Trophoblast cell (in vitro differentiated cells and primary cell): ENCODE data around the gene ZBTB49.

Experiments
- DNase-seq, 2 donors: peaks; one replicate each; pipeline ENCODE4 v3.0.0-alpha.2; 2016
- H2AFZ ChIP-seq: 2 replicates; pipeline ENCODE4 v1.6.1; 2013; ENCODE audit warnings: low read length, moderate library complexity, mild to moderate bottlenecking; ENCODE audit not compliant: insufficient read depth, poor library complexity
- H2AK5ac ChIP-seq: 2 replicates; pipeline ENCODE4 v1.6.1; 2013; ENCODE audit warnings: mild to moderate bottlenecking, low read length
- H2BK120ac ChIP-seq: 2 replicates; pipeline ENCODE4 v1.6.1; 2013; ENCODE audit warnings: low read length, mild to moderate bottlenecking, moderate library complexity; ENCODE audit not compliant: insufficient read depth, poor library complexity
- H2BK12ac ChIP-seq: 2 replicates; pipeline ENCODE4 v1.6.1; 2013; ENCODE audit warnings: mild to moderate bottlenecking, low read length, moderate library complexity
- H2BK5ac ChIP-seq: 2 replicates; pipeline ENCODE4 v1.6.1; 2013; ENCODE audit warnings: low read length, low read depth, moderate library complexity, mild to moderate bottlenecking; ENCODE audit not compliant: poor library complexity
- H3K14ac ChIP-seq: 2 replicates; pipeline ENCODE4 v1.6.1; 2013; ENCODE audit warnings: mild to moderate bottlenecking, low read length
- H3K18ac ChIP-seq: 2 replicates; pipeline ENCODE4 v1.6.1; 2013; ENCODE audit warnings: mild to moderate bottlenecking, low read length
- H3K23ac ChIP-seq: 2 replicates; pipeline ENCODE4 v1.6.1; 2013; ENCODE audit warnings: low read length
- H3K27ac ChIP-seq: 2 replicates; pipeline ENCODE4 v1.5.1; 2013; ENCODE audit warnings: low read depth, mild to moderate bottlenecking, inconsistent platforms, low read length, moderate library complexity
- H3K27me3 ChIP-seq: 2 replicates; pipeline ENCODE4 v1.6.1; 2013; ENCODE audit warnings: inconsistent platforms, mild to moderate bottlenecking, low read length, moderate library complexity; ENCODE audit not compliant: insufficient read depth
- H3K36me3 ChIP-seq, 2 experiments: 1 replicate in 1 of 2; 2 replicates in 1 of 2; pipeline ENCODE4 v1.6.1; 2013; ENCODE audit warnings: low read length in 2 of 2, mild to moderate bottlenecking in 2 of 2, moderate library complexity in 1 of 2; ENCODE audit not compliant: insufficient read depth in 2 of 2, control insufficient read depth in 1 of 2
- H3K4ac ChIP-seq: 2 replicates; pipeline ENCODE4 v1.6.1; 2013; ENCODE audit warnings: low read depth, mild to moderate bottlenecking, low read length, moderate library complexity
- H3K4me1 ChIP-seq, 2 experiments: 1 replicate in 1 of 2; 2 replicates in 1 of 2; pipeline ENCODE4 v1.6.1; 2013; ENCODE audit warnings: low read length in 2 of 2, mild to moderate bottlenecking in 2 of 2, moderate library complexity in 1 of 2; ENCODE audit not compliant: insufficient read depth in 2 of 2, control insufficient read depth in 1 of 2
- H3K4me2 ChIP-seq: 2 replicates; pipeline ENCODE4 v1.6.1; 2013; ENCODE audit warnings: inconsistent platforms, mild to moderate bottlenecking, low read length, moderate library complexity
- H3K4me3 ChIP-seq: 2 replicates; pipeline ENCODE4 v1.5.1; 2013; ENCODE audit warnings: mild to moderate bottlenecking, low read depth, low read length, inconsistent platforms
- H3K79me1 ChIP-seq: one replicate; pipeline ENCODE4 v1.6.1; 2013; ENCODE audit warnings: low read length
- H3K79me2 ChIP-seq: 2 replicates; pipeline ENCODE4 v1.6.1; 2013; ENCODE audit warnings: low read length, mild to moderate bottlenecking; ENCODE audit not compliant: control insufficient read depth, insufficient read depth, poor library complexity
- H3K9ac ChIP-seq: 2 replicates; pipeline ENCODE4 v1.6.1; 2013; ENCODE audit warnings: mild to moderate bottlenecking, low read length
- H3K9me3 ChIP-seq: 2 replicates; pipeline ENCODE4 v1.6.1; 2013; ENCODE audit warnings: low read depth, mild to moderate bottlenecking, control low read depth, inconsistent platforms, low read length; ENCODE audit not compliant: insufficient read depth
- H4K12ac ChIP-seq: 2 replicates; pipeline ENCODE4 v1.6.1; 2013; ENCODE audit warnings: low read depth, mild to moderate bottlenecking, low read length, moderate library complexity
- H4K8ac ChIP-seq: 2 replicates; pipeline ENCODE4 v1.6.1; 2013; ENCODE audit warnings: low read depth, mild to moderate bottlenecking, low read length, moderate library complexity
- H4K91ac ChIP-seq: one replicate; pipeline ENCODE4 v1.6.1; 2013; ENCODE audit warnings: low read depth, mild to moderate bottlenecking, low read length, moderate library complexity
- WGBS: extraction: QIAGEN DNeasy Blood & Tissue Kit; methylation state at CpG from one replicate; pipeline ENCODE4 v1.1.7; 2013; ENCODE audit warnings: missing lambda C conversion rate; ENCODE audit not compliant: insufficient read length, insufficient coverage; ENCODE audit errors: extremely low coverage; 5-methylcytosine and 5-hydroxymethylcytosine counted together

ZBTB49 gene

DNA sequence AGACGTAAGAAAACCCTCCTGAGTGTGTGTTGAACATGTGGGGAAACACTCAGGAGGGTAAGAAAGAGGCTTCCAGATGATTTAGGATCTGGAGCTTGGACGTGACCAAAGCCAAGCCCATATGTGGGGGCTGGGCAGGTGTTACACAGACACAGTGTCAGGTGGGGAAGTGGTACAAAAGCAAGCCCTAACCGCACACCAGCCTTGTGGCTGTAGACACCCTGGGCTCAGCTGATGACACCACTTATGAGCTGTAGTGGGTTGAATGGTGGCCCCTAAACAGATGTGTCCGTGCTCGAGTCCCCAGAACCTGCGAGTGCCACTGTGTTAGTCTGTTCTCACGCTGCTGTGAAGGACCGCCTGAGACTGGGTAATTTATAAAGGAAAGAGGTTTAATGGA, 71.8 kb downstream of the ZBTB49 start:
- H4K8ac ChIP-seq, result no peak overlapping the region
- no peak overlapping the region for H3K27ac ChIP-seq
- H3K36me3 ChIP-seq, result no peaks in the 10 kb centered on the region
- no peak overlapping the region for H3K9ac ChIP-seq
- no peak overlapping the region for H2BK5ac ChIP-seq
- H2BK120ac ChIP-seq, result no peak overlapping the region
- no peaks in the 10 kb centered on the region for H3K79me1 ChIP-seq
- no peak overlapping the region for H3K14ac ChIP-seq
- H2AFZ ChIP-seq, result no peak overlapping the region
- no peak overlapping the region for H2AK5ac ChIP-seq
- H3K79me2 ChIP-seq, result no peaks in the 10 kb centered on the region
- no peak overlapping the region for H3K4me2 ChIP-seq
- no CpG with 5 or more reads among the region's 8 CpGs for WGBS
- peaks cover 4% of the 10 kb centered on the region for H3K9me3 ChIP-seq
- no peak overlapping the region for H3K4me3 ChIP-seq
- no peaks in the 10 kb centered on the region for H3K27me3 ChIP-seq
- H3K23ac ChIP-seq, result no peak overlapping the region
- H3K18ac ChIP-seq, result no peak overlapping the region
- H3K4me1 ChIP-seq, result peaks cover 0 to 2% of the 10 kb centered on the region in 2 experiments
- no peak overlapping the region for H3K4ac ChIP-seq
- H2BK12ac ChIP-seq, result no peak overlapping the region
- DNase-seq, result no peak
- H4K91ac ChIP-seq, result no peak overlapping the region
- H4K12ac ChIP-seq, result no peak overlapping the region

DNA sequence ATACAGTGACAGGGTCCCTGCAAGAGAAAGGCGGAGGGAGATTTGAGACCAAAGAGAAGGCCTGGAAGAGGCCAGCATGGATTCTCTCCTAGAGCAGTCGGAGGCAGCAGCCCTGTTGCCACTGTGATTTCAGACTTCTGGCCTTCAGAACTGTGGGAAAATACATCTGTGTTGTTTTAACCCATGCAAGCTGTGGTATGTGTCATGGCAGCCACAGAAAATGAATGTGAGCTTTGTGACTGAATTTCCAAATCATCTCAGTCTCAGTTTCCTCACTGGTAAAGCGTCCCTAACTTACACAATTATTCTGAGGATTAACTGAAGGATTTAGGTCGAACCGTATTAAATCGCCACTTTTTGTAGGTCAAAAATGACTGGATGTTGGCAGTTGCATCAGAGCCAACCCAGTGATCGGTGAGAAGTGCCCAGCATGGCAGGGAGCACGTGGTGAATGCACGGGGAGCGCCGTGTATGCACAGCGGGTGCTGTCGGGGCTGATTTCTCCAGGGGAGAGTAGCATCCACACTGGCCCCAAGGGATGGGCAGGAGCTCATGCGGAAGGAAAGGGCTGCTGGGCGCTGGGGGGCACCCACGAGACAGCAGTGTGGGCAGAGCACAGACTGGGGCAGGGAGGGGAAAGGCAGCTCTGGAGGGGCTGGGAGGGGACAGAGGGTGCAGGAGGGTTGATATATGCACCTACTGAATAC, 73.1 kb downstream of the ZBTB49 start:
- Histone ChIP-seq H2AFZ (no peak overlapping the region), H3K9ac (no peak overlapping the region), H3K79me2 (no peaks in the 10 kb centered on the region), H3K27ac (no peak overlapping the region), H3K18ac (no peak overlapping the region), H2BK5ac (no peak overlapping the region), H3K4me1 (peaks cover 0 to 2% of the 10 kb centered on the region in 2 experiments), H2BK12ac (no peak overlapping the region), H2AK5ac (no peak overlapping the region), H3K27me3 (no peaks in the 10 kb centered on the region), H3K4me3 (no peak overlapping the region), H3K9me3 (peaks cover 4% of the 10 kb centered on the region), H3K4me2 (no peak overlapping the region), H4K91ac (no peak overlapping the region), H3K14ac (no peak overlapping the region), H2BK120ac (no peak overlapping the region), H3K23ac (no peak overlapping the region), H3K79me1 (no peaks in the 10 kb centered on the region), H4K8ac (no peak overlapping the region), H3K4ac (no peak overlapping the region), H4K12ac (no peak overlapping the region), H3K36me3 (no peaks in the 10 kb centered on the region)
- DNase-seq, result no peak
- no CpG with 5 or more reads among the region's 16 CpGs for WGBS

DNA sequence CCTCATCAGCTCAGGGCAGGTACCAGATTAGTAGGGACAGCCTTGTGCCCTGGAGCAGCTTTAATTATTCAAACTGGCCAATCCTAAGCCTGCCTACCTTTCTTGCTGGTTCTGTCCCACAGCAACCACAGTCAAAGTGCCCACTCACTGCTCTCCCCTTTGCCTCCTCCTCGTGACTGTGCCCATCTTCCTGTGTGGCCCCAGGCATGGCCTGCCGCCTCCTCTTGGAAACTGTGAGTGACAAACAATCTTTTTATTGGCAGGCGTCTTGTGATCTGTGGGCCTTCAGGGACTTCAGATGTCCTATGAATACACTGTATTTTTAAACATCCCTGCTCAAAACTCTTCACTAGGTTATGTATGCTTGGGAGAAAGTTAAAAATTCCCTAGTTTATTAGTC, 74.0 kb downstream of the ZBTB49 start:
- no peak overlapping the region for H4K12ac ChIP-seq
- DNase-seq, result no peak
- no peak overlapping the region for H3K27ac ChIP-seq
- no peak overlapping the region for H2BK12ac ChIP-seq
- H3K79me1 ChIP-seq, result no peaks in the 10 kb centered on the region
- no peak overlapping the region for H2AFZ ChIP-seq
- H2AK5ac ChIP-seq, result no peak overlapping the region
- WGBS, result no CpG with 5 or more reads among the region's 3 CpGs
- H3K14ac ChIP-seq, result no peak overlapping the region
- H3K18ac ChIP-seq, result no peak overlapping the region
- H3K4me2 ChIP-seq, result no peak overlapping the region
- no peak overlapping the region for H2BK120ac ChIP-seq
- peak overlapping the region; percentile 11 for H3K4me3 ChIP-seq
- H3K27me3 ChIP-seq, result no peaks in the 10 kb centered on the region
- no peaks in the 10 kb centered on the region for H3K79me2 ChIP-seq
- no peak overlapping the region for H4K91ac ChIP-seq
- no peak overlapping the region for H2BK5ac ChIP-seq
- no peaks in the 10 kb centered on the region for H3K36me3 ChIP-seq
- peaks cover 4% of the 10 kb centered on the region for H3K9me3 ChIP-seq
- H3K4ac ChIP-seq, result no peak overlapping the region
- no peak overlapping the region for H4K8ac ChIP-seq
- H3K4me1 ChIP-seq, result peaks cover 0 to 2% of the 10 kb centered on the region in 2 experiments
- H3K23ac ChIP-seq, result no peak overlapping the region
- H3K9ac ChIP-seq, result no peak overlapping the region

DNA sequence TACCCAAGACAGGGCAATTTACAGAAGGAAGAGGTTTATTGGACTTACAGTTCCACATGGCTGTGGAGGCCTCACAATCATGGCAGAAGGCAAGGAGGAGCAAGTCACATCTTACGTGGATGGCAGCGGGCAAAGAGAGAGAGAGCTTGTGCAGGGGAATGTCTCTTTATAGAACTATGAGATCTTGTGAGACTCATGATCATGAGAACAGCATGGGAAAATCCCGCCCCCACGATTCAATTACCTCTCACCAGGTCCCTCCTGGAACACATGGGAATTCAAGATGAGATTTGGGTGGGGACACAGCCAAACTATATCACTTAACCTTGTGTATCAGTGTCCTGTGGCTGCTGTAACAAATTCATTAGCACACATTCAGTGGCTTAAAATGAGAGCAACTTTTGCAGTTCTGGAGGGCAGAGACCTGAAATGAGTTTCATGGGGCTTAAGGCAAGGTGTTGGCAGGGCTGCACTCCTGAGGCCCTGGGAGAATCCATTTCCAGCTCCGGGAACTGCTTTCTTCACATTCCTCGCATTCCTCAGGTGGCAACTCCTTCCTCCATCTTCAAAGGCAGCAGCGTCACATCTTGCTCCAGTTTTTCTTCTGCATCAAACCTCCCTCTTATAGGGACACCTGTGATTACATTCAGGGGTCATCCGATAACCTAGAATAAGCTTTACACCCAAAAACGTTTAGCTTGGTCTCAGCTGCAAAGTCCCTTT, 74.6 kb downstream of the ZBTB49 start:
- Histone ChIP-seq H3K4ac (no peak overlapping the region), H4K91ac (no peak overlapping the region), H2BK5ac (no peak overlapping the region), H3K79me2 (no peaks in the 10 kb centered on the region), H2BK12ac (no peak overlapping the region), H3K9ac (no peak overlapping the region), H4K8ac (no peak overlapping the region), H3K18ac (no peak overlapping the region), H3K14ac (no peak overlapping the region), H2BK120ac (no peak overlapping the region), H2AFZ (no peak overlapping the region), H3K27me3 (no peaks in the 10 kb centered on the region), H4K12ac (no peak overlapping the region), H3K23ac (no peak overlapping the region), H2AK5ac (no peak overlapping the region), H3K9me3 (peaks cover 4% of the 10 kb centered on the region), H3K4me3 (no peak overlapping the region), H3K79me1 (no peaks in the 10 kb centered on the region), H3K27ac (no peak overlapping the region), H3K4me1 (peaks cover 0 to 2% of the 10 kb centered on the region in 2 experiments), H3K4me2 (no peak overlapping the region), H3K36me3 (no peaks in the 10 kb centered on the region)
- no CpG with 5 or more reads among the region's 9 CpGs for WGBS
- no peak for DNase-seq
